Fibroblast of lung (primary cell): ENCODE data around the gene SORCS2. TPM values are rescaled to one million over a fixed set of nuclear protein-coding genes. Genes with fewer than 3 reads are reported as not detected.
A peak's percentile ranks its signal among the peaks of the same experiment; 100 is the strongest.

ENCODE experiments used
- DNase-seq, 2 donors: peaks; one replicate each; pipeline versions ENCODE4 v3.0.0 to v3.0.0-alpha.2; 2010; ENCODE audit warnings: low read depth in 2 of 2
- H2AFZ ChIP-seq: 2 replicates; pipeline ENCODE4 v1.5.1; 2012; ENCODE audit warnings: low read length, control low read depth, inconsistent platforms
- H3K27ac ChIP-seq: 2 replicates; pipeline ENCODE4 v1.5.1; 2011; ENCODE audit warnings: low read length, control low read depth; ENCODE audit not compliant: insufficient read depth
- H3K27me3 ChIP-seq: 2 replicates; pipeline ENCODE4 v1.5.1; 2011; ENCODE audit warnings: mild to moderate bottlenecking, low read length; ENCODE audit not compliant: control insufficient read depth, insufficient read depth
- H3K36me3 ChIP-seq: 2 replicates; pipeline ENCODE4 v1.5.1; 2011; ENCODE audit warnings: low read length; ENCODE audit not compliant: control insufficient read depth, insufficient read depth
- H3K4me1 ChIP-seq: 2 replicates; pipeline ENCODE4 v1.5.1; 2011; ENCODE audit warnings: low read length; ENCODE audit not compliant: control insufficient read depth, insufficient read depth; ENCODE audit errors: extremely low read depth
- H3K4me2 ChIP-seq: 2 replicates; pipeline ENCODE4 v1.5.1; 2011; ENCODE audit warnings: low read length, control low read depth; ENCODE audit not compliant: insufficient read depth; ENCODE audit errors: extremely low read depth
- H3K4me3 ChIP-seq, 4 experiments: fragments of 200-600 bp in 1 of 4; sonication (generic) in 1 of 4; replicated peaks in 1 of 4; 2 replicates each; pipeline ENCODE4 v1.5.1; 2011 to 2016; ENCODE audit warnings: low read length in 4 of 4, low read depth in 3 of 4, mild to moderate bottlenecking in 3 of 4, control low read depth in 2 of 4, inconsistent platforms in 1 of 4, mixed read lengths in 1 of 4; ENCODE audit not compliant: insufficient read depth in 1 of 4; ENCODE audit errors: control extremely low read depth in 1 of 4
- H3K79me2 ChIP-seq: 2 replicates; pipeline ENCODE4 v1.5.1; 2012; ENCODE audit warnings: mild to moderate bottlenecking, low read length, inconsistent platforms; ENCODE audit not compliant: control insufficient read depth, insufficient read depth
- H3K9ac ChIP-seq: 2 replicates; pipeline ENCODE4 v1.5.1; 2011; ENCODE audit warnings: mild to moderate bottlenecking, low read length, control low read depth; ENCODE audit not compliant: insufficient read depth
- H3K9me3 ChIP-seq: 2 replicates; pipeline ENCODE4 v1.5.1; 2012; ENCODE audit warnings: low read depth, low read length; ENCODE audit not compliant: control insufficient read depth, insufficient read depth
- H4K20me1 ChIP-seq: 2 replicates; pipeline ENCODE4 v1.5.1; 2011; ENCODE audit warnings: low read length; ENCODE audit not compliant: control insufficient read depth, insufficient read depth; ENCODE audit errors: extremely low read depth
- EZH2 ChIP-seq: IDR thresholded peaks from 2 replicates; pipeline ENCODE4 v1.5.1; 2012; ENCODE audit warnings: low read length, control low read depth, mild to moderate bottlenecking; ENCODE audit errors: missing control alignments
- polyA plus RNA-seq, 2 donors: library from polyadenylated mRNA; depleted of rRNA in 1 of 2; stranded (reverse) in 1 of 2; unstranded in 1 of 2; fragments of >200 nt; gene quantifications; 2 replicates each; pipeline ENCODE4 v1.2.1, GENCODE V29; 2011 to 2012; ENCODE audit warnings: missing spikeins in 1 of 2
- total RNA-seq: library from RNA; depleted of rRNA; stranded (reverse); fragments of >200 nt; gene quantifications from 2 replicates; pipeline ENCODE4 v1.2.1, GENCODE V29; 2014
- TF ChIP-seq, protein P1 (sequence below), 2 donors: IDR thresholded peaks in 1 of 2; conservative IDR thresholded peaks in 1 of 2; 1 replicate in 1 of 2; 2 replicates in 1 of 2; pipeline ENCODE4 v1.5.1; 2011 to 2012; ENCODE audit warnings: low read length in 2 of 2, control low read depth in 1 of 2, inconsistent platforms in 1 of 2, low read depth in 1 of 2, mild to moderate bottlenecking in 1 of 2

Gene SORCS2
- total and polyA plus RNA-seq, 2 donors (not counting 1 experiment from before 2014, with no cell fraction given), result 0.17 to 0.41 TPM

DNA sequence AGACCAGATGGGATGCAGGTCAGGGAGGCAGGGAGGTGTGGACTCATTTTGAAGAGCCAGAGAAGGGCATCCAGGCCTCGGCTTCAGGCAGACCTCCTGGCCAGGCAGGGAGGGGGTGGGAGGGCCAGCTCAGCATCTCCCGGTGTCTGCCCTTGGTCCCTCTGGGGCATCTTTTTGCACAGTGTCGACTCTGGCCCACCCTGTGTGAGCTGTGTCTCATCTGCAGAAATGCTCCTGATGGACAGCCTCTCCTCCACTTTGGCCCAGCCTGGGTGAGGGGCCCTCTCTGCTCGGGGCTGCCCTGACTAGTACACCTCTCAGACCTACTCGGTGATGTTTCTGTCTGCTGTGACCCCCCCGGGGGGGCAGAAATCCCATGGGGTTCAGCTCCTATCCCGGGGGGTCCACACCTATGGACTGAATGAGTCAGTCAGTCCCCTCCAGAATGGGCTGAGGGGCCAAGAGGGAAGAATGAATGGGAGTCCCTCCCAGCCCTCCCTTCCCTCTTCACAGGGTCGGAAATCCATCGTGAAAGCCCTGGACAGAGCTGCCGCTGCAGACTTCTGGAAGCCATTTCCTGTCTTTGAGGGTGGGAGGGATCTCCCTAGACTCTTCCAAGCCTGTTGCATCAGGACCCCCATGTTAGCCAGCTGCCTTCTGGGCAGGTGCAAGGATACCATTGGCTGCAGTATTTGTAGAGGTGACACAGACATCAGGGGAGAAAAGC is 439.1 kb downstream of the SORCS2 start:
- Histone ChIP-seq H3K36me3 (no peaks in the 10 kb centered on the region), H3K4me1 (peaks cover 7% of the 10 kb centered on the region), H3K4me3 (no peak overlapping the region), H3K4me2 (peak overlapping the region; percentile 85), H3K27ac (peak overlapping the region; percentile 48), H3K9ac (peak overlapping the region; percentile 28), H3K79me2 (no peaks in the 10 kb centered on the region), H3K9me3 (no peaks in the 10 kb centered on the region), H3K27me3 (no peaks in the 10 kb centered on the region), H2AFZ (no peak overlapping the region), H4K20me1 (no peaks in the 10 kb centered on the region)
- TF ChIP-seq, protein P1, sequence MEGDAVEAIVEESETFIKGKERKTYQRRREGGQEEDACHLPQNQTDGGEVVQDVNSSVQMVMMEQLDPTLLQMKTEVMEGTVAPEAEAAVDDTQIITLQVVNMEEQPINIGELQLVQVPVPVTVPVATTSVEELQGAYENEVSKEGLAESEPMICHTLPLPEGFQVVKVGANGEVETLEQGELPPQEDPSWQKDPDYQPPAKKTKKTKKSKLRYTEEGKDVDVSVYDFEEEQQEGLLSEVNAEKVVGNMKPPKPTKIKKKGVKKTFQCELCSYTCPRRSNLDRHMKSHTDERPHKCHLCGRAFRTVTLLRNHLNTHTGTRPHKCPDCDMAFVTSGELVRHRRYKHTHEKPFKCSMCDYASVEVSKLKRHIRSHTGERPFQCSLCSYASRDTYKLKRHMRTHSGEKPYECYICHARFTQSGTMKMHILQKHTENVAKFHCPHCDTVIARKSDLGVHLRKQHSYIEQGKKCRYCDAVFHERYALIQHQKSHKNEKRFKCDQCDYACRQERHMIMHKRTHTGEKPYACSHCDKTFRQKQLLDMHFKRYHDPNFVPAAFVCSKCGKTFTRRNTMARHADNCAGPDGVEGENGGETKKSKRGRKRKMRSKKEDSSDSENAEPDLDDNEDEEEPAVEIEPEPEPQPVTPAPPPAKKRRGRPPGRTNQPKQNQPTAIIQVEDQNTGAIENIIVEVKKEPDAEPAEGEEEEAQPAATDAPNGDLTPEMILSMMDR (conservative IDR thresholded peaks at IDR 0.05 in 1 of 2, IDR thresholded peaks at IDR 0.05 in 1 of 2; ENCODE audit: low read depth in 1 of 2, low read length in 2 of 2), result no peak
- TF ChIP-seq EZH2, result no peak
- DNase-seq, result no peak

DNA sequence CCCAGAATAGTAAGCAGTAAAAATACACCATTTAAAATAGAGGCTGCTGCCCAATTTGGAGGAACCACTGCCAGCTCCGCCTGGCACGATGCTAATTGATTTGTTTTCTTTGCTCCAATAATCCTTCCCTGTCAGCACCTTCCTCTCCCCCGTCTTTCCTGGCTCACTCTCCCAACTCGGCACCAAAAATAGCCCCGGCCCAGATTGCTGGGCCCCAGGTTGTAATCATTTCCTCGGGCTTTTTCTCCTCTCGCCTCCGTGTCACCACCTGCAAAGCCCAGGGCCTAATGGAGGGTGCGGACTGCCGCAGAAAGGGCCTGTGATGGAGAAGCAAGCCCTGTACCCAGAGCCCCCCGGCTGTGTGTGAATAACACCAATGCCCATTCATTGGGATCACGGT is 440.0 kb downstream of the SORCS2 start:
- Histone ChIP-seq H3K4me2 (no peak overlapping the region), H3K79me2 (no peaks in the 10 kb centered on the region), H3K36me3 (no peaks in the 10 kb centered on the region), H3K27me3 (no peaks in the 10 kb centered on the region), H3K9ac (no peak overlapping the region), H3K4me1 (peaks cover 7% of the 10 kb centered on the region), H3K9me3 (no peaks in the 10 kb centered on the region), H2AFZ (no peak overlapping the region), H3K4me3 (no peak overlapping the region), H3K27ac (no peak overlapping the region), H4K20me1 (no peaks in the 10 kb centered on the region)
- TF ChIP-seq EZH2, result no peak
- TF ChIP-seq, protein P1 (conservative IDR thresholded peaks at IDR 0.05 in 1 of 2, IDR thresholded peaks at IDR 0.05 in 1 of 2; ENCODE audit: low read depth in 1 of 2, low read length in 2 of 2), result no peak
- DNase-seq, result no peak

DNA sequence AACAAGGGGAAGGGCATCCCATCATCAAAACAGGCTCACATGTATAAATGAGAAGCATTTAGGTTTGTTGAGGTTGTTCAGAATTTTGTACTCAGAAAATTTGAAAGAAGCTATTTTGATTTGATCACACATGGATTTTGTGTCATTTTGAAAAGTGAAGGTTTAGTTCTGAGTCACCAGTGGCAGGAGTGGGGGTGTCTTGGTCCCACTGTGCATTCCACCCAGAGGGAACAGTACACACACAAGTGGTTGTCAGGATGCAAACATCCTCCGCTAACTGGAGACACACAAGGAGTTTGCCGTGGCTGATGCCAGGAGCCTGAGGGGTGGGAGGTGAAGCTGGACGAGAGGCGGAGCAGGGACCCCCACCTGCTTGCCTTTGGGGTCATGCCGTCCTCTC is 440.6 kb downstream of the SORCS2 start:
- no peak for TF ChIP-seq EZH2
- TF ChIP-seq, protein P1 (conservative IDR thresholded peaks at IDR 0.05 in 1 of 2, IDR thresholded peaks at IDR 0.05 in 1 of 2; ENCODE audit: low read depth in 1 of 2, low read length in 2 of 2), result no peak
- H3K79me2 ChIP-seq, result no peaks in the 10 kb centered on the region
- no peak overlapping the region for H3K27ac ChIP-seq
- H3K4me1 ChIP-seq, result peaks cover 7% of the 10 kb centered on the region
- H3K9ac ChIP-seq, result no peak overlapping the region
- H2AFZ ChIP-seq, result no peak overlapping the region
- H3K27me3 ChIP-seq, result no peaks in the 10 kb centered on the region
- no peak overlapping the region for H3K4me3 ChIP-seq
- no peaks in the 10 kb centered on the region for H4K20me1 ChIP-seq
- no peaks in the 10 kb centered on the region for H3K9me3 ChIP-seq
- no peak overlapping the region for H3K4me2 ChIP-seq
- H3K36me3 ChIP-seq, result no peaks in the 10 kb centered on the region
- no peak for DNase-seq
